IMR-90 (cell line): ENCODE data around the gene MAB21L4. TPM values are rescaled to one million over a fixed set of nuclear protein-coding genes. Genes with fewer than 3 reads are reported as not detected.

Experiments used
- ATAC-seq: fragments of 200-7000 bp; cut with Tn5 transposase; 2 replicates; pipeline ENCODE4 v1.9.1; 2020; ENCODE audit warnings: low read depth, mild to moderate bottlenecking, moderate library complexity
- BruUV-seq: library from RNA; stranded (reverse); fragments of 400-500 nt; replicated peaks from 2 replicates; lab custom pipeline; 2021; lab: Mats Ljungman, UMichigan
- CTCF ChIA-PET: fragments of 300-600 bp; formaldehyde crosslinking; extraction: SDS; loops from one replicate; lab custom pipeline; 2021; ENCODE audit warnings: antibody characterized with exemption; lab: Yijun Ruan, JAX
- POLR2A ChIA-PET: fragments of 300-600 bp; sonication (Branson Sonifier 250); formaldehyde crosslinking; loops from one replicate; lab custom pipeline; 2022; ENCODE audit warnings: antibody characterized with exemption; ENCODE audit not compliant: unreplicated experiment; lab: Charles Lee
- DNase-seq: peaks from one replicate; pipeline ENCODE4 v3.0.0; 2013
- H2AFZ ChIP-seq: replicated peaks from 2 replicates; pipeline ENCODE3; 2013; ENCODE audit warnings: low read length, mild to moderate bottlenecking; ENCODE audit not compliant: poor library complexity
- H2AK5ac ChIP-seq: 2 replicates; pipeline ENCODE4 v1.6.1; 2013; ENCODE audit warnings: low read depth, low read length, inconsistent platforms
- H2AK9ac ChIP-seq: replicated peaks from 2 replicates; pipeline ENCODE3; 2013; ENCODE audit warnings: mild to moderate bottlenecking, low read depth, low read length, moderate library complexity; ENCODE audit not compliant: poor library complexity
- H2BK120ac ChIP-seq: 2 replicates; pipeline ENCODE4 v1.6.1; 2013; ENCODE audit warnings: low read depth, low read length, inconsistent platforms
- H2BK15ac ChIP-seq: 3 replicates; pipeline ENCODE4 v1.6.1; 2013; ENCODE audit warnings: low read depth, low read length, inconsistent platforms
- H2BK20ac ChIP-seq: 2 replicates; pipeline ENCODE4 v1.6.1; 2013; ENCODE audit warnings: low read depth, mild to moderate bottlenecking, inconsistent platforms, low read length, moderate library complexity
- H2BK5ac ChIP-seq: 2 replicates; pipeline ENCODE4 v1.6.1; 2013; ENCODE audit warnings: mild to moderate bottlenecking, low read depth, low read length, inconsistent platforms; ENCODE audit not compliant: poor library complexity, severe bottlenecking
- H3K14ac ChIP-seq: replicated peaks from 2 replicates; pipeline ENCODE4 v1.6.1; 2013; ENCODE audit warnings: low read depth, low read length, inconsistent platforms
- H3K18ac ChIP-seq: 2 replicates; pipeline ENCODE4 v1.6.1; 2013; ENCODE audit warnings: low read depth, low read length, control low read depth
- H3K23ac ChIP-seq: 2 replicates; pipeline ENCODE4 v1.6.1; 2013; ENCODE audit warnings: low read depth, low read length, inconsistent platforms
- H3K27ac ChIP-seq: 2 replicates; pipeline ENCODE4 v1.5.1; 2013; ENCODE audit warnings: mild to moderate bottlenecking, control low read depth, low read length; ENCODE audit not compliant: insufficient read depth
- H3K27me3 ChIP-seq: 2 replicates; pipeline ENCODE4 v1.6.1; 2013; ENCODE audit warnings: low read length; ENCODE audit not compliant: control insufficient read depth, insufficient read depth
- H3K36me3 ChIP-seq: 2 replicates; pipeline ENCODE4 v1.6.1; 2013; ENCODE audit warnings: low read length, mixed read lengths; ENCODE audit not compliant: control insufficient read depth, insufficient read depth
- H3K4ac ChIP-seq: 2 replicates; pipeline ENCODE4 v1.6.1; 2013; ENCODE audit warnings: low read depth, low read length, inconsistent platforms
- H3K4me1 ChIP-seq: 2 replicates; pipeline ENCODE4 v1.6.1; 2013; ENCODE audit warnings: low read length, mixed read lengths; ENCODE audit not compliant: control insufficient read depth, insufficient read depth
- H3K4me2 ChIP-seq: 2 replicates; pipeline ENCODE4 v1.6.1; 2013; ENCODE audit warnings: low read depth, mild to moderate bottlenecking, control low read depth, low read length, moderate library complexity
- H3K4me3 ChIP-seq: 2 replicates; pipeline ENCODE4 v1.5.1; 2013; ENCODE audit warnings: low read depth, mild to moderate bottlenecking, control low read depth, low read length, moderate library complexity; ENCODE audit not compliant: insufficient read depth
- H3K56ac ChIP-seq: 2 replicates; pipeline ENCODE4 v1.6.1; 2013; ENCODE audit warnings: low read length, inconsistent platforms; ENCODE audit not compliant: insufficient read depth; ENCODE audit errors: extremely low read depth
- H3K79me1 ChIP-seq, 2 experiments: 2 replicates each; pipeline ENCODE4 v1.6.1; 2013; ENCODE audit warnings: low read length in 2 of 2, inconsistent platforms in 1 of 2, low read depth in 1 of 2
- H3K9ac ChIP-seq: 2 replicates; pipeline ENCODE4 v1.6.1; 2013; ENCODE audit warnings: low read depth, low read length, control low read depth
- H3K9me1 ChIP-seq: 2 replicates; pipeline ENCODE4 v1.6.1; 2013; ENCODE audit warnings: low read length, inconsistent platforms; ENCODE audit not compliant: insufficient read depth
- H3K9me3 ChIP-seq: 2 replicates; pipeline ENCODE4 v1.6.1; 2013; ENCODE audit warnings: low read length; ENCODE audit not compliant: control insufficient read depth, insufficient read depth
- H4K20me1 ChIP-seq: 2 replicates; pipeline ENCODE4 v1.6.1; 2013; ENCODE audit warnings: low read length, inconsistent platforms; ENCODE audit not compliant: insufficient read depth
- H4K5ac ChIP-seq: 2 replicates; pipeline ENCODE4 v1.6.1; 2013; ENCODE audit warnings: mild to moderate bottlenecking, low read depth, low read length, control low read depth
- H4K8ac ChIP-seq, 2 experiments: 2 replicates each; pipeline ENCODE4 v1.6.1; 2013; ENCODE audit warnings: low read depth in 2 of 2, low read length in 2 of 2, control low read depth in 1 of 2, inconsistent platforms in 1 of 2
- H4K91ac ChIP-seq: 2 replicates; pipeline ENCODE4 v1.6.1; 2013; ENCODE audit warnings: low read depth, low read length, inconsistent platforms; ENCODE audit not compliant: insufficient read depth
- NFE2L2 ChIP-seq: fragments of 150-350 bp; IDR thresholded peaks from 2 replicates; pipeline ENCODE4 v1.6.1; 2016; ENCODE audit warnings: low read depth, mild to moderate bottlenecking, low read length
- USF2 ChIP-seq: fragments of 150-350 bp; IDR thresholded peaks from 2 replicates; pipeline ENCODE4 v1.6.1; 2017; ENCODE audit warnings: mild to moderate bottlenecking, antibody characterized with exemption, low read length, low read depth
- WGBS, 2 experiments: methylation state at CpG; one replicate each; pipeline versions ENCODE4 v1.1.5 to v1.1.7; 2013; ENCODE audit warnings: missing lambda C conversion rate in 2 of 2; ENCODE audit not compliant: insufficient read length in 1 of 2; ENCODE audit errors: extremely low coverage in 2 of 2; 5-methylcytosine and 5-hydroxymethylcytosine counted together
- dilution Hi-C: fragments of 300-500 bp; cut with HindIII; formaldehyde crosslinking; loops from one replicate; pipeline ENCODE4 v1.14.3; 2018; ENCODE audit warnings: low sequenced_read_pairs; ENCODE audit not compliant: unreplicated experiment
- in situ Hi-C: fragments of 300-500 bp; cut with MboI; formaldehyde crosslinking; loops from 3 replicates; pipeline ENCODE4 v1.14.3; 2019; ENCODE audit warnings: low sequenced_read_pairs, inconsistent platforms, mixed read lengths
- intact Hi-C: fragments of 100-400 bp; cut with micrococcal nuclease; formaldehyde crosslinking; loops from 2 replicates; pipeline ENCODE4 v1.10.0; 2022
- polyA plus RNA-seq, 3 experiments: library from polyadenylated mRNA; depleted of rRNA; stranded (reverse); fragments of >200 nt; gene quantifications; 2 replicates each; pipeline ENCODE4 v1.2.3, GENCODE V29; 2012; ENCODE audit warnings: low replicate concordance in 1 of 3
- total RNA-seq: library from RNA; depleted of rRNA; stranded (reverse); fragments of >200 nt; gene quantifications from 2 replicates; pipeline ENCODE4 v1.2.3, GENCODE V29; 2012

MAB21L4 gene
- total and polyA plus RNA-seq, 2 of the 4 experiments (the other 2 are of a cell fraction): not detected

- Histone ChIP-seq H3K18ac (no peak overlapping the region), H3K27ac (no peak overlapping the region), H2AFZ (no peak overlapping the region), H2BK20ac (no peak overlapping the region), H3K4me3 (no peak overlapping the region), H4K20me1 (no peaks in the 10 kb centered on the region), H2BK5ac (no peak overlapping the region), H3K23ac (no peak overlapping the region), H4K8ac (no peak overlapping the region), H2BK15ac (no peak overlapping the region), H3K4me1 (no peaks in the 10 kb centered on the region), H2AK9ac (no peak overlapping the region), H4K5ac (no peak overlapping the region), H3K14ac (no peak overlapping the region), H3K27me3 (peaks cover 10% of the 10 kb centered on the region; the same call in 1 of the 2 replicates), H3K4me2 (no peak overlapping the region), H3K9ac (no peak overlapping the region), H3K4ac (no peak overlapping the region), H3K9me1 (no peaks in the 10 kb centered on the region), H3K9me3 (no peaks in the 10 kb centered on the region), H3K79me1 (no peaks in the 10 kb centered on the region), H3K56ac (no peak overlapping the region), H2BK120ac (no peak overlapping the region), H2AK5ac (no peak overlapping the region), H4K91ac (no peak overlapping the region), H3K36me3 (no peaks in the 10 kb centered on the region)
- POLR2A ChIA-PET: no interaction called here
- no TSS peak for BruUV-seq
- no peak for DNase-seq
- CTCF ChIA-PET: no interaction called here
- in situ Hi-C loops (no loop called here), dilution Hi-C loops (no loop called here), intact Hi-C loops (no loop called here)
- WGBS, 2 experiments: 75% methylated on average over 13 of the region's 34 CpGs; no CpG with 5 or more reads in 1 of the 2 experiments
- ATAC-seq: no peak
- TF ChIP-seq NFE2L2: no peak
- TF ChIP-seq USF2: no peak
These were observed 7.5 kb upstream of the MAB21L4 start for GRCh38 chr2:240903191-240904060.
